Psoas muscle (tissue), 8 donors: Measurements from ENCODE around the gene FBLIM1. TPM values are rescaled to one million over a fixed set of nuclear protein-coding genes. Genes with fewer than 3 reads are reported as not detected.
"Not testable (repeated sequence)": the region's sequence is repeated elsewhere in the genome, so short reads cannot be mapped to it uniquely, and the experiment has no call there.

Source experiments
- ATAC-seq, 4 donors: fragments of 200-7000 bp; cut with Tn5 transposase; one replicate each; pipeline ENCODE4 v1.9.1; 2020; ENCODE audit warnings: moderate library complexity in 3 of 4, mild to moderate bottlenecking in 2 of 4
- DNase-seq, 2 donors: peaks; one replicate each; pipeline ENCODE4 v3.0.0-alpha.2; 2020
- H3K27ac ChIP-seq: fragments of 200-600 bp; one replicate; pipeline ENCODE4 v1.8.0; 2022
- H3K27me3 ChIP-seq, 3 donors: fragments of 200-600 bp in 1 of 3; one replicate each; pipeline versions ENCODE4 v1.6.1 to v1.8.0; 2013 to 2022; ENCODE audit warnings: low read length in 2 of 3, mild to moderate bottlenecking in 2 of 3, moderate library complexity in 1 of 3; ENCODE audit not compliant: insufficient read depth in 3 of 3
- H3K36me3 ChIP-seq, 2 donors: fragments of 200-600 bp in 1 of 2; one replicate each; pipeline versions ENCODE4 v1.6.1 to v1.8.0; 2013 to 2022; ENCODE audit warnings: low read depth in 1 of 2, mild to moderate bottlenecking in 1 of 2, moderate library complexity in 1 of 2; ENCODE audit not compliant: insufficient read depth in 1 of 2
- H3K4me1 ChIP-seq: fragments of 200-600 bp; one replicate; pipeline ENCODE4 v1.8.0; 2022
- H3K4me3 ChIP-seq: fragments of 200-600 bp; one replicate; pipeline ENCODE4 v1.8.0; 2022; ENCODE audit warnings: mild to moderate bottlenecking
- H3K9me3 ChIP-seq: fragments of 200-600 bp; one replicate; pipeline ENCODE4 v1.8.0; 2022
- CTCF ChIP-seq: fragments of 200-600 bp; IDR thresholded peaks from one replicate; pipeline ENCODE4 v1.8.0; 2022; ENCODE audit warnings: antibody characterized with exemption
- WGBS, 3 donors: extraction: QIAGEN DNeasy Blood & Tissue Kit; methylation state at CpG; one replicate each; pipeline versions ENCODE4 v1.1.6 to v1.1.7; 2013; 5-methylcytosine and 5-hydroxymethylcytosine counted together
- intact Hi-C, 2 donors: fragments of 100-400 bp; cut with DNase I; formaldehyde crosslinking; loops; one replicate each; pipeline versions ENCODE4 v1.11.0 to v1.14.2; 2022
- polyA plus RNA-seq, 3 donors: library from polyadenylated mRNA; stranded (reverse); fragments of 200-250 nt; gene quantifications; one replicate each; pipeline ENCODE4 v1.2.3, GENCODE V29; 2013
- total RNA-seq, 4 donors: library from RNA; stranded (reverse); fragmentation: NEBNext Ultra II Directional in 2 of 4; extraction: Animal tissue kit (Norgen Biotek cat#: 25700) in 2 of 4; gene quantifications; one replicate each; pipeline versions ENCODE4 v1.2.1 to v1.2.4, GENCODE V29; 2021 to 2023
- donor health status: healthy with polysubstance abuse.
- donor health status: DM: no; HTN: no; CAD: no; lungs with moderate emphysema.
- donor health status: Bipolar disorder and iron deficiency.
- donor health status: healthy.
- donor health status: DM: yes; HTN: yes; CAD: no.
- donor health status: DM: no; HTN: no; CAD: no.
- donor health status: DM: no; HTN: no; CAD: no.
- donor health status: DM: yes; HTN: yes; CAD: no.

The FBLIM1 gene
- total and polyA plus RNA-seq, 7 donors, result 2.5 to 11.3 (median 2.9) TPM

DNA sequence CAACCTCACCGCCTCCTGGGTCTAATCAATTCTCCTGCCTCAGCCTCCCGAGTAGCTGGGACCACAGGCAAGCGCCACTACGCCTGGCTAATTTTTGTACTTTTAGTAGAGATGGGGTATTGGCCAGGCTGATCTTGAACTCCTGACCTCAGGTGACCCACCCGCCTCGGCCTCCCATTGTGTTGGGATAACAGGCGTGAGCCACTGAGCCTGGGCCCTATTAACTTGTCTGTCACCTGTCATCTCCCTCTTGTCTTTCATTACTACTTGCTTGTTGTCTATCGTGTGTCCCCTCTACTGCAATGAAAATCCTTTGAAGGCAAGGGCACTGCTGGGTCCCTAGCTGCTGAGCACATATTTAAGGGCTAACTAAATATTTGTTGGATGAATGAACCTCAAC, 45.5 kb downstream of the FBLIM1 start:
- Histone ChIP-seq H3K27ac (no peak overlapping the region), H3K27me3 (no peaks in the 10 kb centered on the region), H3K4me3 (no peak overlapping the region), H3K36me3 (no peaks in the 10 kb centered on the region), H3K4me1 (peaks cover 6% of the 10 kb centered on the region), H3K9me3 (no peaks in the 10 kb centered on the region)
- 73 to 85% (median 80%) methylated on average over 8 of the region's 8 CpGs for WGBS, 3 donors
- no peak for TF ChIP-seq CTCF
- ATAC-seq (no peak), DNase-seq (no peak)
- intact Hi-C loops, result no loop called here

GRCh38 chr1:15807121-15807520, 48.5 kb downstream of the FBLIM1 start:
- intact Hi-C loops, result no loop called here
- DNase-seq, result no peak

GRCh38 chr1:15807549-15807948, 49.0 kb downstream of the FBLIM1 start, which contains the start of gene UQCRHL:
TSS of gene UQCRHL (minus strand) at chr1:15807649. CDS start at chr1:15807649, 0 bp downstream.
- H3K9me3 ChIP-seq, intact Hi-C loops, DNase-seq, H3K4me3 ChIP-seq, ATAC-seq, H3K4me1 ChIP-seq, H3K27me3 ChIP-seq, H3K36me3 ChIP-seq, H3K27ac ChIP-seq: not testable (repeated sequence)
- WGBS, 3 donors, result 84 to 88% (median 87%) methylated on average over 11 of the region's 11 CpGs

More at GRCh38 chr1:15807121-15807520, 48.5 kb downstream of the FBLIM1 start:
- Histone ChIP-seq H3K36me3 (no peaks in the 10 kb centered on the region), H3K27me3 (no peaks in the 10 kb centered on the region), H3K9me3 (no peaks in the 10 kb centered on the region), H3K4me1 (no peaks in the 10 kb centered on the region), H3K27ac (no peak overlapping the region), H3K4me3 (no peak overlapping the region)
- ATAC-seq, result no peak
- WGBS, 3 donors, result 84 to 91% (median 90%) methylated on average over 10 of the region's 10 CpGs
- no peak for TF ChIP-seq CTCF

DNA sequence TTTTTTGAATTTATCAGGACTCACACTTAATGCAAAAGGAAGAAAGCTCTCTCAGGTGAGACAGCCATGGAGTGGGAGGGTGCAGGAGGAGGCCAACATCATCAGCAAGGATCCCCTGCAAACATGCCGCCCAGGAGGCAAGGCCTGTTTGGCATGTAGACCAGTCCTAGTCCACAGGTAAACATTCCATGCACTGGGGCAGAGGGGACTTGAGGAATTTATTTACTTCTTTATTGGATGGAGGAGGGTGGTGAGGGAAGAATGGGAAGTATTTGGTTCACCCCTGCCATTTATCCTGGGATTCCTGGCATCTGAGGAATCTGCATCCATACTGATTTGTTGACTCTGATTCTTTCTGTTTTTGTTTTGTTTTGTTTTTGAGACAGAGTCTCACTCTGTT, 50.4 kb downstream of the FBLIM1 start:
- no peaks in the 10 kb centered on the region for H3K27me3 ChIP-seq
- no peaks in the 10 kb centered on the region for H3K9me3 ChIP-seq
- H3K4me3 ChIP-seq, result no peak overlapping the region
- TF ChIP-seq CTCF, result no peak
- no peaks in the 10 kb centered on the region for H3K4me1 ChIP-seq
- intact Hi-C loops, result no loop called here
- WGBS, 3 donors, result 88 to 94% (median 93%) methylated on average over 1 of the region's 1 CpG
- ATAC-seq (no peak), DNase-seq (no peak)
- no peaks in the 10 kb centered on the region for H3K36me3 ChIP-seq
- H3K27ac ChIP-seq, result no peak overlapping the region

DNA sequence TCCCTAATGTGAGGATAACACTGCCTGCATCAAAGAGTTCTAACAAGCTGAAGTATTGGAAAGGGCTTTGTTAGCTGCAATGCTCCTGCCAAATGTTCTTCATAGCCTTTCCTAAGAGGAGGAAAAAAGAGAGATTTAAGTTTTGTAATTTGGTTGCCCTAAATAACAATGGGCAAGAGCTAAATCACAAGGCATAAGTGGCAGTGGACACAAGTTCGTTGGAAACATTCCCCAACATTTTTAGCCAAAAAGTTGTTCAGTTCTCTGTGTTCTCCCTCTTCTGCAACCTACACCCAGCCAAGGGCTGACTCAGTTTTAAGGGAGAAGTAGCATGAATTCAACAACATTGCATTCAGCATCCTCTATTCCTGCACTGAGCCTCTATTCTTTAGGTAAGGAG, 51.5 kb downstream of the FBLIM1 start:
- DNase-seq, result no peak
- H3K4me3 ChIP-seq, result no peak overlapping the region
- no peaks in the 10 kb centered on the region for H3K9me3 ChIP-seq
- peak in 1 of 4 donors; percentile 35 for ATAC-seq
- WGBS, 3 donors, result 24 to 31% (median 27%) methylated on average over 1 of the region's 1 CpG
- no peaks in the 10 kb centered on the region for H3K4me1 ChIP-seq
- no peaks in the 10 kb centered on the region for H3K27me3 ChIP-seq
- intact Hi-C loops, result no loop called here
- no peak overlapping the region for H3K27ac ChIP-seq
- no peak for TF ChIP-seq CTCF
- no peaks in the 10 kb centered on the region for H3K36me3 ChIP-seq
